HG02798 (cell line): ENCODE measurements around the gene NAALADL2.
"Not testable (repeated sequence)": the region's sequence is repeated elsewhere in the genome, so short reads cannot be mapped to it uniquely, and the experiment has no call there.

Experiments
- ATAC-seq: cut with Tn5 transposase; IDR thresholded peaks from one replicate; pipeline ENCODE4 v1.9.1; 2021; ENCODE audit warnings: mild to moderate bottlenecking; ENCODE audit not compliant: unreplicated experiment, poor library complexity

The NAALADL2 gene

DNA sequence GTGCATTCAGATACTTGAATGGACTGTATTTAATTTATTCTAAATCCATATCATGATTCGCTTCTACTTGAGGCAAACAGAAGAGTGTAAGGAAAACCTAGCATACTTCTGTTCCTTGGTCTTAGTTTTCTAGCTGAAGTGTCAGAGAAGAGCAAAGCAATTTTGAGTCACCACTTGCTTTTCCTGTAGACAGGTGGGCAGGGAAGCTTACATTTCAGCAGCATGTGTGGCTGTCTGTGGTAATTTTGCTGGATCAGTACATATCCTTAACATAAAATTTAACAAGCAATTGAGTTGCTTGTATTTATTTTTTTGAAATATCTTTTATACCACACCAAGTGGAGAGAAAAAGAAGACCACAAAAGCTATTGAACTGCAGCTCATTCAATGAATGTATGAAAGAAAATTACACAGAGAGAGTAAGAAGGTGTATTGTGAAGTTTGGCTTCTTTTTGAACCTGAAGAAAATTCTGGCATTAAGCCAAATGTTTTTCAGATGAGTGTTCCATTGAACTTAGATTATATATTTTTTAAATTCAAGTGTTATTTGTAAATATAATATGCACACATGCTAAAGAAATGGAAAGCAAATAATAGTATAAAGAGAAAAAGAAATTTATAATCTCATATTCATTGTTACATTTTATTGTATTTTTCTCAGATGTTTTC is 747.6 kb downstream of the NAALADL2 start:
- no peak for ATAC-seq

DNA sequence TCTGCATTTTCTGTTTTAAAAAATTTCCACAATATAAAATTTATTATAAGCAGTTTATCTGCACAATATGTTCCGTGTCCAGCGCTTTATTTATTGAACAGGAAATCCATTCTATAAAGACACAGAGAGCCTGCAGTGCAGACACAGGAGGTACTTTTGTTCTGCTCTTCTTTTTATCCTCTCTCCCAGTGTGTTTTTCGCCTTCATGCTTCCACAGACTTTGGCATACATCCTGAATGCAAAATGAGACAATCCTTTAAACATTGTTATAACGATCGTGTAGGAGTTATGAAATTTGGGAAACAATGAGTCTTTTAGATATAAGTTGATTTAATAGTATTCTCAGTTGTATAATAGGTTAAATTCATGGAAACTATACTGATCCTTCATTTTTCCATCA is 749.2 kb downstream of the NAALADL2 start:
- no peak for ATAC-seq

DNA sequence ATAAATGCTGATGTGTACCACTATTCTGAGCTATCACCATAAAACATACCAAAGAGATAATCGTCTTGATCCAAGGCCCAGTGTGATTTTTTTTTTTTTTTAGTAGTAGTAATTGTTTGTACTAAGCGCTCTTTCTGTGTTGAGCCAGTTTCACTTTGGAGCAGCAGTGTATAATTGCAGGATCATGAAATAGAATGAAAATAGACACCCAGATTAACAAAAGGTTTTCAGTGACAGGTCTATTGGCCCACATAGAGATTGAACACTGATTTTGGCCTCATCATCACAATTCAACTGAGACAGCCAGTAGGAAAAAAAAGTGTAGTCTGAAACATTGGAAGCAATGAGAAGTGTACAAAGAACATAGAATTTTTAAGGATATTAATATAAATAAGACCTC is 749.8 kb downstream of the NAALADL2 start:
- ATAC-seq: no peak

- ATAC-seq: no peak
Measured at GRCh38 chr3:175612487-175613196, 753.5 kb downstream of the NAALADL2 start.

GRCh38 chr3:175614107-175614506 is 755.0 kb downstream of the NAALADL2 start:
- ATAC-seq: not testable (repeated sequence)

DNA sequence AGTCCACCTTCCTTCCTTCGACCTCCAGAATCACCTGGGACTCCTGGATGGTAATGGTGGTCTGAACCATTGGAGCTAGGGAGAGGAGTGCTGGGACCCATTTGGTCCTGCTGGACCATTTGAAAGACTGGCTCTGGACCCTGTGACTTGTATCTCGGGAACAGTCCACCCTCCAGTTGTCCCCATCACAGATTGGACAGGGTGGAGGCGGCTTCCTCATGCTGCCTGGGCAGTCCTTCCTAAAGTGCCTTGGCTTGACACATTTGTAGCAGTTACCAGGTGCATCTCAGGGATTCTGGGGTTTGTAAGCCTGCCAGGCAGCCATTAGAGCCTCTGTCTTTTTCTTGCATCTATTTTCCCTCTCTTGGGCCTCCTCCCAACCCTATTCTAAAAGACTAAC is 758.1 kb downstream of the NAALADL2 start:
- ATAC-seq: no peak

DNA sequence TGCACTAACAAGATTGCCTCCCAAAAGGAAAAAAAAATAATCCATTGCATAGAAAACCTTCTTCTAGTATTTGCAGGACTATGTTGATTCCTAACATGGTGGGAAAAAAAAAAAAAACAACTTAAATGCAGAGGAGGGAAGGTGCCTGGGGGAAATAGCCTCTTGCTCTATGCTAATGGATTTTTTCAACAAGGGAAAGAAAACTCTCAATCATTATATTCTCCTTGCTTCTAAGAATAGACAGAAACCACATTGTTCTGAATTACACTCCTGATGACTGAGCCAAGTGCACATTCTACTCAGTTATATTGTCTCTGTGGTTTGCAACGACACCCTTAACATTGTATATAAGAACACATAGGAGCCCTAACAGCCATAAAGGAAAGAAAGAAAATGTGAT is 760.2 kb downstream of the NAALADL2 start:
- ATAC-seq: no peak

DNA sequence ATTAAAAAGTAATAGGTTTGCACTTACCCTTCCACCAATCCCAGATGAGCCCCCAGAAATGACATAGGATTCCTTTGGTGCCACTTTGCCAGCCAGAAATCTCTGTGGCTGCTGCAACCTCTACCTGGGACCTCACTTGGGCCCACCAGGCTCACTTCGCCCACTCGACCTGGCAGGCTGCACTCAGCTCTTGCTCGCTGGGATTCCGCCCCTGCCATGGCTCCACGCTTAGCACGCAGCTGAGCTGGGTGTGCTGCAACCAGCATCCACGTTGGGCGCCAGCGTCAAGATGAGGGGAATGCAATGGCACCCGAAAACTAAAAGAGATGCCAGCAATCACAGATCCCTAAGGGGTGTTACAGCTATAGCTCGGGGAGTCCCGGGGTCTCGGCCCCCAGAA is 761.0 kb downstream of the NAALADL2 start:
- no peak for ATAC-seq

DNA sequence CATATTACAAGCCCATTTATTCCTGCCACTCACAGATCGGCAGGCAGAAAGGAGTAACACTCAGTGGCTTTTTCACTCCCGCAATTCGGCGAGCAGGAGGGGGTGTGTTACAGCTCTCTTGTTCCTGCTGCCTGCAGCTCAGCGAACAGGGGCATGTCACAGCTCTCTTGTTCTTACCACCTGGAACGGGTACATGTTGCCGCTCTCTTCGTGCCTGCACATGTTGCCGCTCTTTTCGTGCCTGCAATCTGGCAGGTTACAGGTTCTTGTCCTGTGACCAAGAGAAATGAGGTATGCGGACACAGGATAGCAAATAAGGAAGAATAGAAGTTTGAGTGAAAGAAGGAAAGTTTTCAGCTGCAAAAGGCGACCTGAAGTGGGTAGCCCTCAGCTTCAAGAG is 761.4 kb downstream of the NAALADL2 start:
- no peak for ATAC-seq

- ATAC-seq: no peak
Measured at GRCh38 chr3:175640958-175641357, 781.8 kb downstream of the NAALADL2 start.

- peak; percentile 43 for ATAC-seq
Measured at GRCh38 chr3:175646865-175647264, 787.7 kb downstream of the NAALADL2 start.

GRCh38 chr3:175648899-175649298 is 789.8 kb downstream of the NAALADL2 start:
- ATAC-seq: no peak

DNA sequence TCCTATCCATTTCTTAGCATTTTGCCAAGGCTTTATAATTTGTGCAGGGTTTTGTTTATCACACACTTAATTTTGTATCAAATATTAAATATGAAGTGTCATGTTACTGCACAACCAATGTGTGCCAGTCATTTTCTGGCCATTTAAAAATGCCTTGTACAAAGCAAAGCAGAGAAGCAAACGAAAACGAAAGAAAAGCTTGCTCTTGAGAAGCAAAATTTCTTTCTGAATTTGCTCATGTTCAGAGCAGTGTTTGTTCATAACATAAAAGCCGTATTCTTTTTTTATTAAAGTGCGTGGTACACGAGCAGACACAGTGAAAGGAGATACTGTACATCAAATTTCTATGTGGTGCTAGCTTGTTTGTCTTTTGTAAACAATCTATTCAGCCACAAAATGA is 792.6 kb downstream of the NAALADL2 start:
- no peak for ATAC-seq

- ATAC-seq: no peak
Measured at GRCh38 chr3:175655351-175655750, 796.2 kb downstream of the NAALADL2 start.

DNA sequence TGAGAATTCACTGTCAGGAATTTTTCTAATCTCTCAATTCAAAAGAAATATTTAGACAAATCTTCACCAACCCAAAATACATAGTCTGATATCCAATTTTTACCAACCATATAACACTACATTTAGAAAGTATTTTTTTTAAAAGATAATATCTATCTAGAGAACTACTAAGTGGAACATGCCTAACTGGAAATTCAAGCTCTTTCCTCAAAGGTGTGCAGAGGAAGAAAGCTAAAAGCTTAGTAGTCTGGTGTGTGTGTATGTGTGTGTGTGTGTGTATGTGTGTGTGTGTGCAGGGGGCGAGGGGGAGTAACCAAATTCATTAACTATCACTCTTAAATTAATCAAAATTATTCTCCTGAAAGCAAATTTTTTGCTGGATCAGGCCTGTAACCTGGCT is 797.3 kb downstream of the NAALADL2 start:
- no peak for ATAC-seq

DNA sequence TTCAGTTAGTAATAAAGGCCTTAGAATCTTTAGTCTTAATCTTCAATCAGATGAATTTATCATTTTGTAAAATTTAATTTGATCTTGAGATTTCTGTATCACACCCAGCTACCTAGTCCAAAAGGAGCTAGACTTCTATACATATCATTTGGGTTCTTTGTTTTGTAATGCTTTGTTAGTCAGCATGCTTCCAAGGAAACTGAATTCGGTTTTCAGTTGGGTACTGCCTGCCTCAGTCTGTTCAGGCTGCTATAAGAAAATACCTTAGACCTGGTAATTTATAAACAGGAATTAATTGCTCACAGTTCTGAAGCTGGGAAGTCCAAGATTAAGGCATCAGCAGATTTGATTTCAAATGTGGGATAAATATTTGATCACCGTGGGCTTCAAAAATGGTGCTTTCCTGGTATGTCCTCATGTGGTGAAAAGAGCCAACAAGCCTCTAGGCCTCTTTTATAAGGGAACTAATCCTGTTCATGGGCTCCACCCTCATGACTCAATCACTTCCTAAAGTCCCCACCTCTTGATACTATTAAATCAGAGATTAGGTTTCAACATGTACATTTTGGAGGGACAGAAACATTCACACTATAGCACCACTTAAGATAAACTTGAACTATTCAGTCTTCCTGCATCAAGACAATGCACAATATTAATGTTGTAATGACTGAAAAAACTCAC is 800.7 kb downstream of the NAALADL2 start:
- ATAC-seq: no peak

DNA sequence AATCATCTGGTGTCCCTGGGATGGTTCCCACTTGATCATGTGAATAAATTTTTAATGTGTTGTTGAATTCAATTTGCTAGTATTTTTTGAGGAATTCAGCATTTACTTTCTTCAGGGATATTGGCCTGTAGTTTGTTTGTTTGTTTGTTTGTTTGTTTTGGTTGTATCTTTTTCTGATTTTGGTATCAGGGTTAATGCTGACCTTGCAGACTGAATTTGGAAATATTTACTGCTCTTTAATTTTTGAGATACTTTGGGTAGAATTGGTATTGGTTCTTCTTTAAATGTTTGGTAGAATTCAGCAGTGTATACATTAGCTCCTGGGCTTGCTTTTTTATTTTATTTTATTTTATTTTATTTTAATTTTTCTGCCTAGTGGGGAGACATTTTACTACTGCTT is 803.7 kb downstream of the NAALADL2 start:
- no peak for ATAC-seq

DNA sequence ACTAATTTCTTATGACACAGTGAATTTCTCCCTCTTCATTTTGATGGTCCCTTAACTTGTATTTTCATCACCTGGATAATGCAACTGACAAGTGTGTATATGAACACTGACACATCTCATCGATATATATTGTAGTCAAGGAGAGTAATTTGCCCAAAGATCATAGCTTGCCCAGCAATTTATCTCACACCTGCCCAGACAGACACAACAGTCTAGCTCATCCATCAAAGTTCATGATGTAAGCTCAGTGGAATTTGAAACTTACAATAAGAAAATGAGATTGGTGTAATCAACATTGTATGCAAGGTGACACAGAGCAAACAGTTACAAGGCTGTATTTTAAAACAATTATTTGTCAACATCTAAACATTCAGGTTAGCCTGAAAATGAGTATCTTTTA is 805.8 kb downstream of the NAALADL2 start:
- no peak for ATAC-seq

DNA sequence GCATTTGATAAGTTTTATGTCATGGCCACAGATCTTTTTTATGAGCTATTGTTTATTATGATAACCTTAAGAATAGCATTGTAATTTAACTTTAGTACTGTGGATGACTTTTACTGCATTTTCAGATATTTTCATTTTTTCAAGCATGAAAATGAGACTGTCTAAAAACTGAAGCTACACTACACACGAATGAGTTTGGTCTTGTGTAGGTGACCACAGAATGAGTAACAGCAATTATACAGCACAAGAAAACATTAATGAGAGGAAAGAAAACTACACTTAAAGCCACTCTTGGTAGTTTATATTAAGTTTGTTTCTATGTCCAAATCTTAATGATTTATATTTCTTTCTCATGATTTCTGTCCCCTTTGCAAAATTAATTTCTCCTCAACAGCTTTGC is 809.2 kb downstream of the NAALADL2 start:
- ATAC-seq: no peak

- no peak for ATAC-seq
Measured at GRCh38 chr3:175670557-175670956, 811.4 kb downstream of the NAALADL2 start.

GRCh38 chr3:175672119-175672689 is 813.1 kb downstream of the NAALADL2 start:
- no peak for ATAC-seq
